Activated T-helper 1 cell treated with anti-CD3 and anti-CD28 coated beads, Interleukin-2, amount 50 U/mL, for 16 hours (primary cell): Measurements from ENCODE around the gene PHLDA1.

Source experiments
- DNase-seq, 2 donors: peaks; one replicate each; pipeline ENCODE4 v3.0.0-alpha.2; 2020; ENCODE audit warnings: low read depth in 1 of 2, low spot score in 1 of 2

Gene PHLDA1

DNA sequence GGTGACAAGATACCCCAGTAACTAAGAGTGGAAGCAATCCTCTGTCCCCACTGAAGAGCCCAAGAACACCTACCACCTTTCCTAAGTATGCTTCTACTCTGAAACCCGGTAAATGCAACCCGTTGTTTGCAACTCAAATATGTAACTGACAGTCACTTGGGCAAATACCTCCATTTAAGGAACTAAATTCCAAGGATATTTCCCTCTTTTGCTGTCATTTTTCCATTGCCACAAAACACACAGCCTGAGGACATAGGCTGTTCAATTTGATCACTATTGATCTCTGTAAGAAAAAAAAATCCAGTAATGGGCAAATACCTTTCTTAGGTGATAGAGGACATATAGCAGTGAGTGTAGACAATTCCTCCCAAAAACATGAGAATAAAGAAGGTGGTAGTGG, 6.6 kb upstream of the PHLDA1 start:
- no peak for DNase-seq

DNA sequence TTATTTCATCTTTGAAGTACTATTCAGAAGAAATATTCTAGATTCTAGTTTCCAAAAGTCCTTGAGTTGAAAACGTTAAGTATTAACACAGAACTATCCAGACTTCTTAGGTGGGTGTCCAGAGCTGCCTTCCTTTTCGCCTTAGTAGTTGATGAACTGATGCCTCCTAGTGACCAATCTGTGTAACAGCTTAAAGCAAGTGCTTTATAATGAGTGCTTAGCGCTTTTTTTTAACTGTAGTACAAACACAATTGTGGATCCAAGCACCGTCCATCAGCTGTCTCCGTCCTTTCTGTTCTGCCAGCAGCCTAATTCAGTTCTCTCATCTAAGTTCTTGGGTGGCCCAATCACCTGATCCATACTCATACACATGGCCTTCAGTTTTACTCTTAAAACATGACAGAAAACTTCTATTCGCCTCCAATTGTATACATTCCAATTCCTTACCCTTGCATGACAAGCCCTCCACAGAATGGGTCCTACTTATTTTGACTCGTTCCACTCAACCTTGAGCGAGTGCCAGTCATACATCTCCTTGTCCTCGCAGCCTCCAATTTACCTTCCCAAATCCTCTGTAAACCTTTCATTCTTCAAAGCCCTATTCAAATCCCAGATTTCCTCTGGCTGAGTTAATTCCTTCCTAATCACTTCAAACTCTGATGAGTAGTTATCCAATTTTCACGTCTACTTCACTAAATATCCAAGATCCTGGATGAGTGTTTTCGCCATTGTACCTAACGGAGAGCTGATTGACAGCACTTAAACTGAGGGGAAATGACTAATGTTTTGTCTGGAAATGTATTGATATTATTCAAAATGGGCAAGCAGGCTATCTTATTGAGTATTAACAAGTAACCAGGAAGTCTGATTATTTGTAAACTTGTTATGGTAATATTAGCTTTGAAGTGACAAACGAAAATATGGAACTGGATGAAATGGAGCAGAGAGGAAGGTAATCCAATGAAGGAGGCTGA, 5.8 kb upstream of the PHLDA1 start:
- DNase-seq = no peak

DNA sequence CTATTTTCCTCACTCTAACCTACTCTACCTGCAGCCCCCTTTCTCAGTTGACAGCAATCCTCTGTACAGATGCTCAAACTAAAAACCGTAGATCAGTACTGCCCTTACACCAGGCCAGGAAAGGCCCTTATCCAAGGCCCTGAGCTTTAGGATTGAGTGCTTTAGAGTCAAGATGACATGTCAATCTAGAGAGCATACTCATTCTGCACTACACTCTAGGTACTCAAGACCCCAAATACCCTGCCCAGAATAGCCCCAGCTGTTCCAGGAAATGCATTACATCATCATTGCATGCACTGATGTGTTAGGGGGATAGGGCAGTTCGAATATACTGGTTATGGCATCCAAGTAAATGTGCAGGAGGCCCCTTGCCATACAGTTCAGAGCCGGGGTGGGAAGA, 3.5 kb upstream of the PHLDA1 start:
- DNase-seq = no peak

DNA sequence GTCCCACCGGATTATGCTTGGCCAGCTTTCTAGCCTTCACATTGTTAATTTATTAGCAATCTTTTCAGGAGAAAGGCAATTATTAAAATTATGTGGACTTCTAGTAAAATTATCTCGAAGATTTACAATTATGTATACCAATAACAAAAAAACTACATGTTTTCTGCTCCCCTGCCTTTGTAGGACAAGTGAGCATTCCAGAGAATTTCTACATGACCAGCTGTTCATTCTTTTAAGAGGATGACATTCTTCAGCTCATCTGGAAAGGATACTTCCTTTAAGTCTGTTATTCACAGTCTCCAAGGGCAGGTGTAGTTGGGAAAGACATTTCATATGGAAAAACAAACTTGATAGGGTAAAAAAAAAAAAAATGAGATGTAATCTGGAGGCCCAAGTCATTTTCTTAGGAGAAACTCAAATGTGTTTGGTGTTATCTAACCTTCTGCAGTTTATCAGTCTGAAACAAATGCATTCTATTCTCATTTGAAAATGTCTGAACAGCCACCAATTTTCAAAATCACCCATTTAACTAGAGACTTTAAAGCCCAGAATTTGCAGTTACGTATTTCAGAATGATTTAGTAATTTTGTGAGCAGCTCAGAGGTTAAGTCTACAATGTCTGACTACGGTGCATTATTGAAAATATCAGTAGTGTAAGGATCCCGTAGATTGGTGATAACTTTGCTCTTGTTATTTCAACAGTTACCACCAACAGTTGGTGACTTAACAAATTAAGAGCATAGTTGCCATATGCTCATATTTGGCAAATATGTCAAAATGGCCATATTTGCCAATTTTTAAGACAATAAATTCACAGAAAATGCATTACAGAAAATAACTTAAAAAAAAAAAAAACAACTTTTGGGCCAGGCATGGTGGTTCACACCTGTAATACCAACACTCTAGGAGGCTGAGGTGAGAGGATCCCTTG, 1.8 kb upstream of the PHLDA1 start:
- DNase-seq = no peak

DNA sequence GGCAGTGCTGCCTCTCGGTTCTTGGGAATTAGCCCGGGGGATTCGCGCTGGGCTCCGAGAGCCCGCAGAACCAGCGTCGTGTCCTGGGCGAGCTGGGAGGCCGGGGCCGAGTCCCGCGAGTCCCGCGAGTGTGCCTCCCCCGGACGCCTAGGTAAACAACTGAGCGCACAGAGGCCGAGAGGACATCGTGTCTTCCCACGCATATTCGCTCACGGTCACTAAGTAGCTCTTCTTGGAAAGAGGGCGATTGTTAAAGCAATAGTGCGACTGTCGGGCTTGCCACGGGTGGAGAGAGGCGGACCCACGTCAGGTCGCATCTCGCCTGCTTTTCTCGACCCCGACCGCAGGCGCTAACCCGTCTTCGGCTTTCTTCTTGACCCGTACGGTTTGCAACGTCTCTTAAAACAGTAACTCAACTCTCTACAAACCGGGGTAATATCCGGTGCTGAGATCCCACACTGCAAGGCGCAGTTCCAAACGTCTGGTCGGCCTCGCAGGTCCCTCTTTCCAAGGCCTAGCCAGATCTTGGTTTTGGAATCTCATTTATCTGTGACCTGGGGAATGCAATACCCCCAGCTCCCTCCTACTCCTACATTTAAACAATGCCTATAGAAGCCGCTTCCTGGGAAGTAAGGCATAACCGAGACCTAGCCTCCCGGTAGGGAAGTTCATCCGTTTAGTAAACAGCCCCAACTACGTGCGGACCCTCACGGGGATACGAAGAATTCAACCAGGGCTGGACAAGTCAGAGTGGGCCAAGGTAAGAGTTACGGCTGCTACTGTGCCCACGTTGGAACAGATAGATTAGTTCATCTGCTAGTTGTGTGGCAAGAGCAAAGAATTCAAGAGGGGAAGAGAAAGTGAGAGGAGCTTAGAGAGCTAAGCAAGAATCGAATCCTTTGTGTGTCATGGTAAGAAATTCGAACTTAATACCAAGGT, 736 bp upstream of the PHLDA1 start:
- DNase-seq = no peak

DNA sequence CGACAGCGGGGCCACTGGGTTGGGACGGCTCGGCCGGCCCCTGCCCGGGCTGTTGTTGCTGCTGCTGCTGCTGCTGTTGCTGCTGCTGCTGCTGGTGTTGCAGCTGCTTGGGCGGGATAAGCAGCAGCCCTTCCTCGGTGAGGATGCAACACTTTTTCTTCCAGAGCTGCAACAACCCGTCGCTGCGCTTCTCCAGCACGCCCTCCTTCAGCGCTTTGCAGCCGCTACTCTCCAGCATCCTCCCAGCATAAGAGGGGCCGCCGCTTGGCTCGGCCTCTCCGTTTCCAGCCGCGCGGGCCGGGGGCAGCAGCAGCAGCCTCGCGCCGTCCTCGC, 529 bp downstream of the PHLDA1 start:
- DNase-seq = no peak

DNA sequence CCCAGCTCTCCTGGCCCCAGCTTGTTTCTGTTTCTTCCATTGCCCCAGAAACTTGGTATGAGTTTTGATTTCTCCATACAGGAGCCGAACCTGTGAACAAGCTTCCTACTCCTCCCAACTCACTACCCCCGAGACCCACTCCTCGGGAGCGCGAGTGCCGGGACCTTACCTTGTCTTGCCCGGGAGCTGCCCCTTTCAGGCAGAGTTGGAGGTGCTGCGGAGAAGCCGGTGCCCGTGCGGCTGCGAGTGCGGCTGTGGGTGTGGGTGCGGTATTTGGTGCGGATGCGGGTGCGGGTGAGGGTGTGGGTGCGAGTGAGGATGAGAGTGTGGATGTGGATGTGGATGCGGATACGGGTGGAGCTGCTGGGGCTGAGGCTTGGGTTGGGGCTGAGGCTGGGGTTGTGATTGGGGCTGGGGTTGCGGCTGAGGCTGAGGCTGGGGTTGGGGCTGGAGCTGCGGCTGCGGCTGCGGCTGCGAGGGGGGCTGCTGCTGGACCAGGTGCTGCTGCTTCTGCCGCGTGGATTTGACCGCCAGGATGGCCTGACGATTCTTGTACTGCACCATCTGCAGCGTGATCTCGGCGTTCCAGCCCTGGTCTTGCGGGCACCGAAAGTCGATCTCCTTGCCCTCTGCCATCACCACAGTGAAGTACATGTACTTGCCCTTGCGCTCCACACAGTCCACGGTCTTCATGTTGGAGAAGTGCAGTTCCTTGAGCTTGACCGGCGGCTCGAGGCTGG, 1.1 kb downstream of the PHLDA1 start:
- DNase-seq = peak; percentile 30 to 34

DNA sequence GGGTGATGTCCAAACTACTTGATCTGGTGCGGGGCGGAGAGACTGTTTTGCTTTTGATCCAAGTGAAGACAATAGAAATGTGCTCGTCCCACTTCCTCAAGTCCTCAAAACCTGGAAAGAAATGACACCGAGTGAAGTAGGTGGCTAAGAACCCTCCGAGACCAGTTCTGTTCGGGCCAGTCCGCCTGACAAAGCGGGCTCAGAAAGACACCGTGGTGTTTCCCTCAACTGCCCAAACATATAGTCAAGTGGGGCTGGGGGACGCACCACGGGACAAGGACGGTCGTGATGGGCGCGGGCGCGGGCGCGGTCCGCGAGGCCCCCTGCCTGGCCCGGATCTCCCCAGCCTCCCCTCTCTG, 1.6 kb downstream of the PHLDA1 start:
- no peak for DNase-seq

DNA sequence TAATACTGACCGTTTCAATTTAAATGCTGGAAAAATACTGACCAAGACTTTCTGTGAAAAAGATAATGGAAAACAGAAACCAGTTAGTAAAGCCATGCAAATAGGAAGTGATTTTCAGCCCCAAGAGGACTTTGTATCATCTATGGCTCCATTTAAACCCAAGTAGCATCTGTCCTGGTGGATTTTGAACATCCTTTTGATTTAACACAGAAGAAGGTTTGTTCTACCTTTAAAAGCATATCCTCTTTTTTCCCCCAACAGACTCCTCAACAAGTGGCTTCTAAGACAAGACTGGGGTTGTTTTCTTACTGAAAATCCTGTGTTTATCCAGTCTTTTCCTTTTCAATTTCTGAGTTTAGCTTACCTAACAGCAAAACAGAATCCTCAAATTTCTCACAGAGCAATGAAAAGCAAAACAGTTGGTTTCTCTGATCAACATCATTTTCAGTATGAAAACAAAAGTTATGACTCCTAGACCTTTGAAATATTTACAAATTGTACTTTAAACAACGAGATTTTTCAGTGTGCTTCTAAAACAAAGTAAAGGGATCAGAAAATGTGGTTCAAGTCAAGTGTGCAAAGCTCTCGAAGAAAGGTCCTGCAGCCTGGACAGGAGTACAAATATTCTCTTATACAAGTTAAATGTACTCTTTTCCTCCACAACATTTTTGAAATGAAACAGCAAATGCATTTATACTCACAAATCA, 2.9 kb downstream of the PHLDA1 start:
- DNase-seq = no peak

DNA sequence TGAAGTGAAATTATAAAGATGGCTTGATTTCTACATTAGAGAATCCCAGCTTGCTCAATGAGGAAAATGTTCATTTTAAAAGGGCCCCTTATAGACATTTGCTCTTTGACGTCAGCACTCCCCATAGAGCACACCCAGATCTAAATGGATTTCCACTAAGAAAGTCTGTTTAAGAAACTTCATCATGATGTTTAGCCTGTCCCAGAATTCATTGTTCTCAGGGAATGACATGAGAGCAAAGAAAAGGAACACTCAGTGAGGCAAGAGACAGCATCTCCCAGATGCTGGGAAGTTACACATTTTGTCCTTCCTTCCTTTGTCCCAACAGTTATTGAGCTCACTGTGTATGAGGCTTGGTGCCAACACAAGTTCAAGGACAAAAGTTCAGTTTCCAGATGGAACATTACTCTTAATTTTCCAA, 4.9 kb downstream of the PHLDA1 start:
- DNase-seq = no peak

DNA sequence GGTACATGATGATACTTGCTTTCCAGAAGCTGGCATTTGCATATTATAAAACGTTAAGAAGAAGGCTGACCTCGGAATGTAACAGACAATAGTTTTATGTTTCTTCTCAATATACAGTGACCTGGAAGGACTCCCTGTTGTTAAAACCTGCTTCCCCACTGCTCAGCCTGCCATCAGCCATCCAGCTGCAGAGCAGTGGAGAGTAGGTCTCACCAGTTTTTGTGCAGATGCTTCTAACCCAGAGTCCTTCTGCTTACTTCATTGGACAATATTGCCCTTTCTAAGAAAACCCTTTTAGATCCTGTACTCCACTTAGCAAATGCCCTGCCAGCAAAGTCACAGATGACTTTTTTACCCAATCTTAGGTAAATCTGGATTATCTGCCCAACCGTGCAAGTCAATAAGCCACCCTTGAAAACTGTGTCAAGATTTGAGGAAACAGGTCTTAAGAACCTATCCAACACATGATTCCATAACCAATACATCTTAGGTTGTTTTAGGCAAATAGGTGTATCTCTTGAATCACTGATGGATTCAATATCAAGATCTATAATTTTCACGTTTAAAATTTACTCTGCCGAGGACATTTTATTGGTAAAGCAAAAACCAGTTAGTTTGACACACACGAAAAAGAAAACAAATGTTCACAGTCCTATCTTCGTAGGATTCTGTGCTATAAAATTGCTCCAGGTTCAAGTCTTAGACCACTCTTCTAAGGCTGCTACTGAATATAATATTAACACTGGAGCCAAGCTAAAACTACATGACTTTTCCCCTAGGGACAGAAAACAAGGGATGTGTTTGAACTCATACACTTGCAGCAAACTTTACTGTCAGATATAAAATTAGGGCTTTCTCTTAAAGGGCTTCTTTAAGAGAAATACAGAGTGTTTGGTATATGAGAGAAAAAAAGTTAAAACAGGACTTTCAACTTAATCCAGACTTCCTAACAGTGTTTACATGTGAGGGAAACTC, 5.7 kb downstream of the PHLDA1 start:
- DNase-seq = no peak

DNA sequence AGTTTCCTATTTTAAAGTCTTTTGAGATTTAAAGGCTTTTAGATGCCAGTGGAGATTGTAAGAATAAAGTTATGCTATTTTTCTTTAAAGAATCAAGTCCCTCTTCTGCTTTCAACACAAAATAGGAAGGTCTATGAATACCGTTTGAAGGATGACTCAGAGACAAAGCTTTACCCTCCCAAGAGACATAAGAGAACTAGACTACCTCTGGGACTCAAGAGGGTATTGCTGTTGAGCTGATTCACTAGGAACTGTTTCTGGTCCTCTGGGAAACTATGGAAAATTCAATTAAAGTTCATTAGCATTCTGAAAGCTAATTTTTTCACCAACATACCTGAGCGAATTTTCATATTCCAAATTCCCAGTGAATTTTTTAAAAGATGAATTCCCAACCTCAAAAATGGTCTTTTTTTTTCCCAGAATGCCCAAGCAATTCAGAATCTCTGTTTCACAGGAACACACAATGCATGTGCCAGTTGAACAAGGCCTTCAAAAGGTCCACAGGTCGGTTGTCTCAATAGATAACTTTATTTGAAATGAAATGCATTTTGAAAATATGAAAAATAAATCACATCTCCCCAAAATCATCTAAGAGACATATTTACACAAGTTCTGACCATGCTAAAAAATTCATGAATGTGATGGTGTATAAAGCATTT, 6.5 kb downstream of the PHLDA1 start:
- DNase-seq = no peak

DNA sequence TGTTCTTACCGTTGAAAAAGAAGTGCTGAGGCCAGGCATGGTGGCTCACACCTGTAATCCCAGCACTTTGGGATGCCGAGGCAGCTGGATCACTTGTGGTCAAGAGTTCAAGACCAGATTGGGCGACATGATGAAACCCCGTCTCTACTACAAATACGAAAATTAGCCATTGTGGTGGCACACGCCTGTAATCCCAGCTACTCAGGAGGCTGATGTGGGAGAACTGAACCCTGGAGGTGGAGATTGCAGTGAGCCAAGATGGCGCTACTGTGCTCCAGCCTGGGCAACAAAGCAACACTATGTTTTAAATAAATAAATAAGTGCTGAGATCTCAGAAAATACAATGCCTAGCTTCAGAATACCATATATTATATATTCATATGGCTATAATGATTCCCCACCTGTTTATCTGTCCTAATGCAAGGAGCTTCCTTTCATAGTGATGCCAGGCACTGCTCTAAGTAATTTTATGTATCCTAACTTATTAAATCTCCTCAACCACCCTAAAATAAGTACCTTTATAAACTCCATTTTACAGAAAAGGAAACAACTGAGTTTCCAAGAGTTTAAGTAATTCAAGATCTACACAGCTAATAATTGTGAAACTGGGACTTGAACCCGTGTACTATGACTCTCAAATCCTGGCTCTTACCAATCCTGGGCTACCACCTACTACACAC, 7.3 kb downstream of the PHLDA1 start:
- no peak for DNase-seq

DNA sequence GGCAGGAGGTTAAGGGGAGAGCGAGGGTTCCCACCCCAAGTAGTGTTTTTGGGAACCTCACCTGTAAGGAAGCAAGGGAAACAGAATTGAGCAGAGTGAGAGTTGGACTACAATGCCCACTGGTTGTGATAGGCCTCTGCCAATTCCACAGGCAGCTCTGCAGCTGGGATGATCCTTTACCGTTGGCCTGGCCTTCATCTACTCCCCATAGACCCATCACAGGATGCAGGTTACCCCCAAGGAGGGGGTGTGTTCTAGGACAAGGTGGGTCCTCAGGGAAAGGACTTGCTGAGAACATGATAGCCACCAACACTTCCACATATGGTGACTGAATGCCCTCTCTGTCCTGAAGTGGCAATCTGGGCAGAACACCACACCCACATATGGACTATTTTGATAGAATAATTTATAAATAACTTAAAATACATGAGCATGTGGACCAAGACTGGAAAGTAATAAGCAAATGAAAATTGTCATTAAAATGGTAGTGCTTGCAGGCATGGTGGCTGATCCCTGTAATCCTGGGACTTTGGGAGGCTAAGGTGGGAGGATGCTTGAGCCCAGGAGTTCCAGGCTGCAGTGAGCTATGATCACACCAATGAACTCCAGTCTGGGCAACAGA, 8.4 kb downstream of the PHLDA1 start:
- no peak for DNase-seq

DNA sequence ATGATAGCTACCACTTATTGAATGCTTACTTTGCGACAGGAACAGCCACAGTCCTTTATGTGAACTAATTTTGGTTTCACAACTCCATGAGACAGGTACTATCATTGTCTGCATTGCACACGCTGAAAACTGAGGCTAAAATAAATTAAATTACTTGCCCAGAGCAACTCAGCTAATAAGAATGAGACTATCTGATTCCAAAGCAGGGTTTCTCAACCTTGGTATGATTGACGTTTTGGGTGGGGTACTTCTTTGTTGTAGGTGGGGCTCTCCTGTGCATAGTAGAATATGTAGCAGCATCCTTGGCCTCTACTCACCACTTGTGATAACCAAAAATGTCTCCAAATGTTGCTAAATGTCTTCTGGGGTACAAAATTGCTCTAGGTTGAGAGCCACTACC, 9.1 kb downstream of the PHLDA1 start:
- no peak for DNase-seq

DNA sequence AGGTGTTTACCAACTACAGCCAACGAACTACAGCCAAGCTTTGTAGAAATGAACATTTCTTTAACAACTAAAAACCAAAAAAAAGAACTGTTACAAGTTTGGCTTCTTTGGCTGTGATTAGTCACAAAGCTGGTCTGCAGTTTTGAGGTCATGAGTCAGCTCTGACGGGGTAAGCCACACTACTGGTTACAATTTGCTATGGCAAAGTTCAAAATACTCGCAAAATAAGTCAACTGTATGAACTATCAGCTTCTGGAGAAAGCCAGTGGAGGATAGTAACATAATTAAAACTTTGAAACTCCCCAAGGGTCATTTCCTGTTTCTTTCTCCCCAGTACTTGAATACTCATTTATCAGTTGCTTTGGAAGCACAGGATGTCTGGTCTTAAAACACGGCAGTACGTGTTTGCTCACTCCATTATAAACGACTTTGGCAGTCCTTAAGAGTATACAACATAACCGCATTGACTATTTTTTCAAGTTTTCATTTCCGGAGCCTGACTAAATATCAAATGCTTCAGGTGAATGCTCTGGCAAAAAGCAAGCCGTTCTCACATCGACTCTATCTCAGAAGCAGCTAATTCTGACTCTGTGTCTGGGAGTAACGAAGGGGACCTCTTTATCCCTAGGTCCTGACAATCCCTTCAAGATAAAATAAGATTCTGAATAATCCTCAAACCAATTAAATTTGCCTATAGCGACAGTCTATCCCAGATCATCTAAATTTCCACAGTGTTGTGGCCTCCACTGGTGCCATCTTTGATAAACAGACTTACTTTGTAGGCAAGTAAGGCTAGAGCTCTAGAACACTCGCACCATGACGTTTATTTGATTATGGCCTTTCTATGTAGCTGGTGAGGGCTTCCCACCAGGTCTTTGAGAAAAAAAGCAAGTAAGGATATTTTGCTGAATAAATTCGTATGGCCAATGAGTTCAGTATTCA, 10.6 kb downstream of the PHLDA1 start:
- peak in 1 of 2 donors; percentile 49 for DNase-seq
